KOPT-K1 (cell line): Measurements from ENCODE around the gene NPIPA8.
"Not testable (repeated sequence)": the region's sequence is repeated elsewhere in the genome, so short reads cannot be mapped to it uniquely, and the experiment has no call there.

Experiments used
- H3K27ac ChIP-seq: fragments of 200-600 bp; sonication (generic); 2 replicates; pipeline ENCODE4 v1.5.1; 2016; ENCODE audit warnings: antibody characterized with exemption, mild to moderate bottlenecking, low read depth, low read length; ENCODE audit not compliant: poor library complexity, severe bottlenecking
- H3K36me3 ChIP-seq: fragments of 200-600 bp; sonication (generic); 2 replicates; pipeline ENCODE4 v1.5.1; 2017; ENCODE audit warnings: antibody characterized with exemption, mild to moderate bottlenecking, low read length, moderate library complexity; ENCODE audit not compliant: insufficient read depth
- H3K9me3 ChIP-seq: fragments of 200-600 bp; sonication (generic); 2 replicates; pipeline ENCODE4 v1.5.1; 2017; ENCODE audit warnings: antibody characterized with exemption, low read length, mild to moderate bottlenecking; ENCODE audit not compliant: insufficient read depth, poor library complexity, severe bottlenecking

NPIPA8 gene

GRCh38 chr16:18297714-18298113 is 38.8 kb downstream of the NPIPA8 start:
- H3K36me3 ChIP-seq, H3K27ac ChIP-seq: not testable (repeated sequence)

GRCh38 chr16:18296931-18297330 is 39.6 kb downstream of the NPIPA8 start:
- H3K27ac ChIP-seq, H3K9me3 ChIP-seq, H3K36me3 ChIP-seq: not testable (repeated sequence)

More at GRCh38 chr16:18297714-18298113, 38.8 kb downstream of the NPIPA8 start:
- H3K9me3 ChIP-seq: not testable (repeated sequence)

GRCh38 chr16:18294371-18294770 is 42.2 kb downstream of the NPIPA8 start:
- H3K36me3 ChIP-seq, H3K27ac ChIP-seq, H3K9me3 ChIP-seq: not testable (repeated sequence)

- not testable (repeated sequence) for H3K9me3 ChIP-seq, H3K27ac ChIP-seq, H3K36me3 ChIP-seq
Measured at GRCh38 chr16:18293337-18293956, 43.1 kb downstream of the NPIPA8 start.

- H3K36me3 ChIP-seq, H3K9me3 ChIP-seq, H3K27ac ChIP-seq: not testable (repeated sequence)
Measured at GRCh38 chr16:18290959-18291358, 45.6 kb downstream of the NPIPA8 start.

- H3K36me3 ChIP-seq, H3K27ac ChIP-seq, H3K9me3 ChIP-seq: not testable (repeated sequence)
Measured at GRCh38 chr16:18286342-18286741, 50.2 kb downstream of the NPIPA8 start.

GRCh38 chr16:18280319-18280718 is 56.2 kb downstream of the NPIPA8 start:
- H3K36me3 ChIP-seq, H3K27ac ChIP-seq, H3K9me3 ChIP-seq: not testable (repeated sequence)

- H3K9me3 ChIP-seq, H3K36me3 ChIP-seq, H3K27ac ChIP-seq: not testable (repeated sequence)
Measured at GRCh38 chr16:18276756-18277155, 59.8 kb downstream of the NPIPA8 start.

GRCh38 chr16:18270171-18270570 is 66.4 kb downstream of the NPIPA8 start:
- not testable (repeated sequence) for H3K27ac ChIP-seq, H3K9me3 ChIP-seq, H3K36me3 ChIP-seq
